Activated naive CD4-positive, alpha-beta T cell treated with anti-CD3 and anti-CD28 coated beads, Interleukin-2, amount 10 ng/mL, durations not matched to agents 7 days and 5 days (primary cell): ENCODE measurements around the gene ADGRV1.

Source experiments
- CTCF ChIA-PET: fragments of 350-600 bp; sonication (Branson Sonifier 250); formaldehyde crosslinking; loops from one replicate; lab custom pipeline; 2021; ENCODE audit warnings: antibody characterized with exemption; lab: Charles Lee
- DNase-seq: peaks from one replicate; pipeline ENCODE4 v3.0.0-alpha.2; 2020
- H3K27ac Mint-ChIP-seq: one replicate; pipeline ENCODE4 v1.8.0; 2021; ENCODE audit warnings: mild to moderate bottlenecking, moderate library complexity, mixed read lengths
- H3K27me3 Mint-ChIP-seq: one replicate; pipeline ENCODE4 v1.8.0; 2021; ENCODE audit warnings: mild to moderate bottlenecking, mixed read lengths
- H3K36me3 Mint-ChIP-seq: one replicate; pipeline ENCODE4 v1.8.0; 2021; ENCODE audit warnings: mixed read lengths
- H3K4me1 Mint-ChIP-seq: one replicate; pipeline ENCODE4 v1.8.0; 2021; ENCODE audit warnings: mixed read lengths
- H3K4me3 Mint-ChIP-seq: one replicate; pipeline ENCODE4 v1.8.0; 2021; ENCODE audit warnings: mild to moderate bottlenecking, moderate library complexity, mixed read lengths
- H3K9me3 Mint-ChIP-seq: one replicate; pipeline ENCODE4 v1.8.0; 2021; ENCODE audit warnings: mixed read lengths

ADGRV1 gene, protein sequence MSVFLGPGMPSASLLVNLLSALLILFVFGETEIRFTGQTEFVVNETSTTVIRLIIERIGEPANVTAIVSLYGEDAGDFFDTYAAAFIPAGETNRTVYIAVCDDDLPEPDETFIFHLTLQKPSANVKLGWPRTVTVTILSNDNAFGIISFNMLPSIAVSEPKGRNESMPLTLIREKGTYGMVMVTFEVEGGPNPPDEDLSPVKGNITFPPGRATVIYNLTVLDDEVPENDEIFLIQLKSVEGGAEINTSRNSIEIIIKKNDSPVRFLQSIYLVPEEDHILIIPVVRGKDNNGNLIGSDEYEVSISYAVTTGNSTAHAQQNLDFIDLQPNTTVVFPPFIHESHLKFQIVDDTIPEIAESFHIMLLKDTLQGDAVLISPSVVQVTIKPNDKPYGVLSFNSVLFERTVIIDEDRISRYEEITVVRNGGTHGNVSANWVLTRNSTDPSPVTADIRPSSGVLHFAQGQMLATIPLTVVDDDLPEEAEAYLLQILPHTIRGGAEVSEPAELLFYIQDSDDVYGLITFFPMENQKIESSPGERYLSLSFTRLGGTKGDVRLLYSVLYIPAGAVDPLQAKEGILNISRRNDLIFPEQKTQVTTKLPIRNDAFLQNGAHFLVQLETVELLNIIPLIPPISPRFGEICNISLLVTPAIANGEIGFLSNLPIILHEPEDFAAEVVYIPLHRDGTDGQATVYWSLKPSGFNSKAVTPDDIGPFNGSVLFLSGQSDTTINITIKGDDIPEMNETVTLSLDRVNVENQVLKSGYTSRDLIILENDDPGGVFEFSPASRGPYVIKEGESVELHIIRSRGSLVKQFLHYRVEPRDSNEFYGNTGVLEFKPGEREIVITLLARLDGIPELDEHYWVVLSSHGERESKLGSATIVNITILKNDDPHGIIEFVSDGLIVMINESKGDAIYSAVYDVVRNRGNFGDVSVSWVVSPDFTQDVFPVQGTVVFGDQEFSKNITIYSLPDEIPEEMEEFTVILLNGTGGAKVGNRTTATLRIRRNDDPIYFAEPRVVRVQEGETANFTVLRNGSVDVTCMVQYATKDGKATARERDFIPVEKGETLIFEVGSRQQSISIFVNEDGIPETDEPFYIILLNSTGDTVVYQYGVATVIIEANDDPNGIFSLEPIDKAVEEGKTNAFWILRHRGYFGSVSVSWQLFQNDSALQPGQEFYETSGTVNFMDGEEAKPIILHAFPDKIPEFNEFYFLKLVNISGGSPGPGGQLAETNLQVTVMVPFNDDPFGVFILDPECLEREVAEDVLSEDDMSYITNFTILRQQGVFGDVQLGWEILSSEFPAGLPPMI (N-terminal part only)

DNA sequence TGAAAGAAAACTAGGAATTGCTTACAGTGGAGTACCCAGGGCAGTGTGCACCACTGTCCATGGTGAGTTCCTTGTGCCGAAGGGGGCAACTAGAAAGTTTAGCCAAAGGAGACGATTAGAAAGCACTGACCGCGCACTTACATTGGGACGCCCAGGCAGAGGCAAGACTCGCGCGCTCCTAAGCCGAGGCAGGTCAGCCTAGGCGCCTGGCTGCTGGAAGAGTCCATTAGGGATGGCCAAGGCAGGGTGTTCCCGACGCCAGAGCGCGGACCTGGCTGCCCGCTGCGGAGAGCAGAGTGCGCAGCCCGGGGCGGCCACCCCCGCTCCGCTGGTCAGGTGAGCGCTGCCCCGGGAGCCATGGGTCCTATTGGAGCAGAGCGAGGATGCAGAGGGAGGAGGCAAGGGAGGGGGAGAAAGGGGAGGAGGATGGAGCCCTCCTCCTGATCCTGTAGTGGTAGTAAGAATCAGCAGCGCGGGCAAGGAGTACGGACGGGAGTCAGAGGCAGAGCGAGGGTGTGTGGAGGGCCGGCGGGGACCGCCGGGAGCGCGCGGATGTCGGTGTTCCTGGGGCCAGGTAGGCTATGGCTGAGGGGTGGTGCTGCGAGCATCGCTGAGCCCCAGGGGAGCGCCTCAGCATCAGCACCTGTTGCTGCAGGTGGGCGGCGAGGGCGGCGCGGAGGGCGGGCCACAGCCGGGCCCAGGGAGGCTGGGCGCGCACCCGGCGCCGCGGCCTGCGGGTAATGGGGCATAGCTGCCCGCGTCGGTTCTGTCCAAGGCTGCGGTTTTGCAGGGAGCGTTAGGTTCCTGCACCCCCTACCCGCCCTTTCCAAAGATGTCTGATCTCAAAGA lies at the start of gene ADGRV1:
Gene ADGRV1 (plus strand): TSS at position 454 of the 849 bp plus-strand sequence. CDS start 99 bp downstream, at position 553.
- Mint-ChIP-seq H3K27me3 (peaks cover 53% of the 10 kb centered on the region), H3K27ac (no peak within 1 kb of the TSS)
- DNase-seq, result no peak

DNA sequence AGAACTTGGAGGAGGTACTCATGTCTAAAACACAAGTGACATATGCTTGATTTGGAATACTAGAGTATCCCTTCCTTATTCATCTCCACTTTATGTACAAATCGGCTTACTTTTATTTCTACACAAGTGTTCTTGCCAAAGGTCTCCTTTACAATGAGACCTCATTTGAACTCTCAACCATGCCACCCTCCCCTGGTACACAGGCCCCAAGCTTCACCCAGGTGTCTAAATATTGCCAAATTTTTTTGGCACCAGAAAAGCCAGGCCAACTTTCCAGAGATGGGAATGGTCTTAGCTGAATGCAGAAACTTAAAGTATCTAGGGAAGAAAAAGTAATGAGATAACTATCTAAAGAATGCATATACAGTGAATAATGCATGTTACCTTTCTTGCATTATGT lies 48.2 kb upstream of the ADGRV1 start:
- peaks cover 9% of the 10 kb centered on the region for H3K4me1 Mint-ChIP-seq
- no peak overlapping the region for H3K4me3 Mint-ChIP-seq
- CTCF ChIA-PET, result no interaction called here
- no peak overlapping the region for H3K27ac Mint-ChIP-seq
- no peak for DNase-seq
- H3K9me3 Mint-ChIP-seq, result no peaks in the 10 kb centered on the region
- H3K27me3 Mint-ChIP-seq, result no peaks in the 10 kb centered on the region
- H3K36me3 Mint-ChIP-seq, result peaks cover 6% of the 10 kb centered on the region

More for the DNA sequence above, at the start of gene ADGRV1:
- Mint-ChIP-seq H3K4me1 (peaks cover 10% of the 10 kb centered on the region), H3K9me3 (no peaks in the 10 kb centered on the region), H3K4me3 (peak within 1 kb of the TSS; percentile 22), H3K36me3 (no peaks in the 10 kb centered on the region)
- CTCF ChIA-PET, result no interaction called here

DNA sequence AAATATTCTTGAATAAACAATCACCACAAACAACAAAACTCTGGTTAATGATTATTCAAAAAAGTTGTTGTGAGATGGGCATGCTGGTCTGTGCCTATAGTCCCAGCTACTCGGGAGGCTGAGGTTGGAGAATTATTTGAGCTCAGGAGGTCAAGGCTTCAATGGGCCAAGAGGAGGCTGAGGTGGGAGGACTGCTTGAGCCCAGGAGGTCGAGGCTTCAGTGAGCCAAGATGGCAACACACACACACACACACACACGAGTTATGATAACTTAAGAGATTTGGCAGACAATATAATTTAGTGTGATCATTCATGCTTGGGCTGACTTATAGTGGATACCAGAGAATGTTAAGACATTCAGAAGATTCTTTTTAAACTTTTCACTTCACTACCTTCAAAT lies 44.1 kb upstream of the ADGRV1 start:
- DNase-seq, result no peak
- H3K36me3 Mint-ChIP-seq, result peaks cover 20% of the 10 kb centered on the region
- H3K9me3 Mint-ChIP-seq, result no peaks in the 10 kb centered on the region
- no peak overlapping the region for H3K4me3 Mint-ChIP-seq
- no peak overlapping the region for H3K27ac Mint-ChIP-seq
- peaks cover 8% of the 10 kb centered on the region for H3K4me1 Mint-ChIP-seq
- no peaks in the 10 kb centered on the region for H3K27me3 Mint-ChIP-seq
- CTCF ChIA-PET, result no interaction called here

DNA sequence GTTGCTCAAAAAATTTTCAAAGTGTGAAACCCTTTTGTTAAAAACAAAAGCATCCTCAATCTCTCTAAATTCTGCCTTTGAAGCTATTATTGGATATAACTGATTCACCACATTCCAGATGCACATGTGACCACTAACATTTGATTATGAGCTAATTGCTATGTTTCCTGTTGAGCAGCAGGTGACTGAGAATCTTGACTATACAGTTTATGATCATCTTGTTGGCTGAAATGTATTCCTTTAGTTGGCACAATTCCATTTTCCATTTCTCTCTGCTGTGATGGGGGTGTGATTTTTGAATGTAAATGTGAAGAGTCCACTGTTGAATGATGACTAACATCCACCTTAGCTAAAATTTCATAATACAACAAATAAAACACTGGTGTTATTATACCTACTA lies 39.9 kb upstream of the ADGRV1 start:
- no peak for DNase-seq
- H3K4me3 Mint-ChIP-seq, result no peak overlapping the region
- CTCF ChIA-PET, result no interaction called here
- H3K27me3 Mint-ChIP-seq, result no peaks in the 10 kb centered on the region
- H3K27ac Mint-ChIP-seq, result no peak overlapping the region
- peaks cover 46% of the 10 kb centered on the region for H3K36me3 Mint-ChIP-seq
- H3K9me3 Mint-ChIP-seq, result no peaks in the 10 kb centered on the region
- peaks cover 8% of the 10 kb centered on the region for H3K4me1 Mint-ChIP-seq

DNA sequence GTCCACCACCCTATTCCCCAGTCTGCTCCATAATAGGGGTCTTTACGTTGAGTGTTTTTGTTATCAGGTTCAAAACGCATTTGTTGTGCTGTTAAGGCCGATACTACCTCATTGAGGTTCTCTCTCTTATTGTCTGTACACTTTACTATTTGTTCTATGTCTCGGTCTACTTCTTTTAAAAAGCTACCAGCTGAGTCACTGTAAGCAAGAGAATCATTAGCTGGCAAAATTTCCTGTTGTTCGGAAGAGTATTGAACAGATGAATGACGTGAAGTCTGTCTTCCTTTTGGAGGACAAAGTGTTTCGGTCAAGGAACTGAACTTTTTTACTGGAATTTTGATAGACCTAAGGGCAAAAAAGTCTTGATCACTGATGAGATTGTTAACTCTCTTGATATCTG lies 39.5 kb upstream of the ADGRV1 start:
- CTCF ChIA-PET, result no interaction called here
- H3K27me3 Mint-ChIP-seq, result no peaks in the 10 kb centered on the region
- H3K9me3 Mint-ChIP-seq, result no peaks in the 10 kb centered on the region
- DNase-seq, result no peak
- no peak overlapping the region for H3K4me3 Mint-ChIP-seq
- H3K27ac Mint-ChIP-seq, result no peak overlapping the region
- H3K36me3 Mint-ChIP-seq, result peaks cover 47% of the 10 kb centered on the region
- peaks cover 8% of the 10 kb centered on the region for H3K4me1 Mint-ChIP-seq

DNA sequence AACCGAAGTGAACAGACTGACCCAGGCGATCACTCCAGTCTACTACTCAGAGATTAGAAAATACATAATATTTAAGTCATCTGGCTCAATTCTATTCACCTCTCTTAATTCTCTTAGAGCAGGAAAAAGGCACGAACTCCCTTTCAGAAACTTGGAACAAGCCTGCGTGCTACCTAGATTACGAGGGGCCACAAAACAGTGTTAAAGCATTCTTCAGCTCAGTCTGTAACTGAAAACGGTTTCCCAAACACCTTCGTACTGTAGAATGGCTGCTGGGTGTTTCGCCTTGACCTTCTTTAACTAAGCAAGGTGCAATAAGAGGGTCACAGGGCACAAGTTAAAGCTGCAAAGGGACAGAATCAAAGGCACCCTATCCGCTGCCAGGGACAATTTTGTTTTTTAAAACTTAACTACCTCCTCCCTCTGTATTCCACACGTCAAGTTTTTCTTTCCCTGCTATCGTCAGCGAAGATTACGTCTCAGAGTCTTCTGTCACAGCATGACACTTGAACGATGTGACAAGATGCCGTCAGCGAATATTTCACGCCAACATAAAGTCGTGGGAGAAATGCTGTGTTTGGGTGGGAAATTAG lies 29.9 kb upstream of the ADGRV1 start:
- H3K9me3 Mint-ChIP-seq, result no peaks in the 10 kb centered on the region
- CTCF ChIA-PET, result interaction anchor here (3.0 to 3.3 kb wide), 2 partner anchors 89 to 119 kb away, joined by 12 to 53 read pairs; partner anchors contain the start of gene CETN3
- peak; percentile 43 for DNase-seq
- H3K36me3 Mint-ChIP-seq, result peaks cover 11% of the 10 kb centered on the region
- peak overlapping the region; percentile 96 for H3K27ac Mint-ChIP-seq
- H3K4me3 Mint-ChIP-seq, result peak overlapping the region; percentile 98
- H3K27me3 Mint-ChIP-seq, result peaks cover 8% of the 10 kb centered on the region
- H3K4me1 Mint-ChIP-seq, result peaks cover 27% of the 10 kb centered on the region

DNA sequence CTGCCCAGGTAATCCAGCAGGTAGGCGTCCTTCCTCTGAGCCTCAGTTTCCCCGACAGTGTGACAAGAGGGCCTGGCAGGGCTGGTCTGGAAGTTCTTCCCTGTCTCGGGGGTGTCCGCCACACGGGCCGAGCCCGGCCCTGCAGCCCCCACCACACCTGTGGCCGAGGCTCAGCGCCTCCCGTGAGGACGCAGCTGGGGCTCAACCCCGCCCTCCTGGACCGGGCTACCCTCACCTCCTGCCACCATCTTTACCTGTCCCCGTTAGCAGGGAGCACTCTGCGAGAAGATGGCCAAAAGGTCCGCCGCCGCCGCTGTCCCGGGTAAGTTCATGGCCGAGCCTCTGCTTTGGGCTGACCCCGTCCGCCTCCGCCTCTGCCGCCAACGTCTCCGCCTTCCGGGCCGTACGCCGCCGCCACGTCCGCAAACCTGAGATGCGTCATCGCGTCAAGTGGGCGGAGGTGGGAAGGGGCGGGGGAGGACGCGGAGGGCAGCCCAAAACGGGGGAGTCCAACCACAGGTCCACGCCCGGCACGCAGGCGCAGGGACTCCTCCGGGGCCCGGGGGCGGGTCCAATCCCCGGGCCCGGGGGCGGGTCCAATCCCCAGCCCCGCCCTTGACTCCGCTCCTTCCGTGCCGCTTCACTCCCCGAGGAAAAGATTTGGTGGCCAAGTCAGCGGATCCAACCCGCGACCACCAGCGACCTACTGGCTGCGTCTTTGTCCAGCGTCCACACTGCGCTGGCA lies 29.2 kb upstream of the ADGRV1 start, which contains the start of gene LYSMD3:
Gene LYSMD3 (minus strand): TSS at position 391 of the 745 bp plus-strand sequence. CDS start 4,295 bp downstream, outside the sequence.
- H3K9me3 Mint-ChIP-seq, result no peaks in the 10 kb centered on the region
- peaks cover 10% of the 10 kb centered on the region for H3K36me3 Mint-ChIP-seq
- peak; percentile 98 for DNase-seq
- peaks cover 27% of the 10 kb centered on the region for H3K4me1 Mint-ChIP-seq
- CTCF ChIA-PET, result interaction anchor here (0.9 to 3.3 kb wide), 6 partner anchors 52 to 119 kb away, joined by 3 to 53 read pairs (median 5); partner anchors contain the start of genes CETN3, MBLAC2 and POLR3G
- H3K27ac Mint-ChIP-seq, result peak within 1 kb of the TSS; percentile 96
- H3K4me3 Mint-ChIP-seq, result peak within 1 kb of the TSS; percentile 98
- peaks cover 11% of the 10 kb centered on the region for H3K27me3 Mint-ChIP-seq

DNA sequence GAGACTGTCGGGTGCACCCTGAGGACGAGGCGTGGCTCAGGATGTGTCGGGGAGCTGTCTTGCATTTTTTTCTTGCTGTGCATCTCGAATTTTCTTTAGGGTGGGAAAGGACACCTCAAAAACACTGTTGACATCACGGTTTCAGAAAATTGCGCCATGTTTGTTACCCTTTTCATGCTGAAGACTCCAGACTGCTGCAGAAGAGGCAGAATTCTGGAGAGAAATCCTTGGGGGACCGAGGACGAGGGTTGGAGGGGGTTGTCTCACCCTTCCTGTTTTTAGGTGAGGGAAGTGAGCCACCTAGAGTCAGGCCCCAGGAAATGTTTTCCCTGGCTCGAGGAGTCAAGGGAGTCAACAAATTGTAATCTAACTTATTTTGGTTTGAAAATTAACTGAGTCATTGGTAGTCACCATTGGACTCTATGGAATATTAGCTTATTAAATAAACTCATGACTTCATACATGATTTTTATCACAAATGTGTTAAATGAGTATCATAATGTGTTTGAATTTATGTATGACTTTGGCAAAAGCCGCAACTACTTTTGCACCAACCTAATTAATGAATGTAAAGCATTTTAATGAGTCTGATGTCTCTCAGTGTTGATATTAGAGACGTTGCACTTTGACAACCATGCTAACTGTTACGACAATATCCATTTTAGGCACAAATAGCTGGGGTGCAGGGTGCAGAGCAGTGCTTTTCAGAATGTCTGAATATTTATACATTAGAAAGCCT lies 28.5 kb upstream of the ADGRV1 start:
- no peaks in the 10 kb centered on the region for H3K9me3 Mint-ChIP-seq
- H3K4me1 Mint-ChIP-seq, result peaks cover 25% of the 10 kb centered on the region
- DNase-seq, result peak; percentile 69
- H3K4me3 Mint-ChIP-seq, result peak overlapping the region; percentile 98
- CTCF ChIA-PET, result interaction anchor here (0.6 to 3.3 kb wide), 10 partner anchors 11 to 120 kb away, joined by 3 to 53 read pairs (median 4); partner anchors contain the start of genes CETN3, MBLAC2 and POLR3G
- H3K36me3 Mint-ChIP-seq, result peaks cover 8% of the 10 kb centered on the region
- peaks cover 11% of the 10 kb centered on the region for H3K27me3 Mint-ChIP-seq
- peak overlapping the region; percentile 96 for H3K27ac Mint-ChIP-seq

DNA sequence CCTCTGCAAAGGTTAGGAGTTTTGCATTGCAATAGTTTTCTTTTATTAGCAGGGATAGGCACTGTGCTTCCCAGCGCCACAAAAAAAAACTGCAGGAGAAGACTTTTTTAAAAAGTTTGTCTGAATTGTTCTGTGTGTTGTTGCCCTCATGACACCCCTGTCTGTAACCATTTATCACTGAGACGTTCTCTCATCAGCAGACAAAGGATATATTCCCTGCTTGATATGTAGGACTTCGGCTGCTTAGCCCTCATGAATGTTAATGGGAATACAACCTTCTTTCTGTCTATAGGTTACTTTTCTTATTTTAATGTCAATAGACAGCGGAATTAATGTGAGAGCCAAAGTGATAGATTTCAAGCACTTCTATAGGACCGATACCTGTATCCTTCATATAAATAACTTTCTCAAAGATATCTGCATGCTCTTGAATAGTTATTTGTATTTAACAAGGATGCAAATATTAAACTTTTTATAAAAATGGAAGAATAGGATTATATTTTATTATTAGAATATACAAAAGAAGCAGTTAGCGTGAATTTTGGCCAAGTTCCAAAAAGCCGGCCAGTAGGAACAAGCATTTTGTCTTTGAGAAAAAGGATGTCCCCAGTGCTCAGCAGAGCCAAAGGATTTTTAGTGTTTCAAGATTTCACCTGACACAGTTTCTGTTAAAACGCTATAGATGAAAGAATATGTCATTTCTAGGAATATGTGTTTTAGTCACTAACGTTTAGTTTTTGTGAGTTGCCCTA lies 27.7 kb upstream of the ADGRV1 start:
- no peaks in the 10 kb centered on the region for H3K9me3 Mint-ChIP-seq
- DNase-seq, result no peak
- CTCF ChIA-PET, result interaction anchor here (0.6 to 3.3 kb wide), 8 partner anchors 10 to 91 kb away, joined by 3 to 53 read pairs (median 4); partner anchors contain the start of genes MBLAC2 and POLR3G
- H3K4me3 Mint-ChIP-seq, result no peak overlapping the region
- no peak overlapping the region for H3K27ac Mint-ChIP-seq
- H3K36me3 Mint-ChIP-seq, result peaks cover 7% of the 10 kb centered on the region
- H3K27me3 Mint-ChIP-seq, result peaks cover 16% of the 10 kb centered on the region
- H3K4me1 Mint-ChIP-seq, result peaks cover 25% of the 10 kb centered on the region

DNA sequence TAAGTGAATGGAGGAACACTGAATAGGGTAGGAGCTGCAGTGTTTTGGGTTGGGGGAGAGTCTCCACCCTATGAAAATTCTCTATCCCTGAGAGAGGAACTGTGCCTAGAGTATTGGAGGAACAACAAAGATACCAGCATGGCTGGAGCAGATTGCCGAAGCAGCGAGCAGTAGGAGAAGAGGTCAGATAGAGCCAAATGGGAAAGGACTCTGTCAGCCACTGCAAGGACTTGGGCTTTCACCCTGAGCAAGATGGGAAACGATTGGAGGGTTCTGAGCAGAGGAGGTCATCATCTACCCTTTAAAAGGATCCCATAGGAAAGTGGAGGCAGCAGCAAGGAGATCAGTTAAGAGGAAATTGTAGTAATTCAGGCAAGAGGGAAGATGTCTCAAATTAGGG lies 24.8 kb upstream of the ADGRV1 start:
- Mint-ChIP-seq H3K27me3 (peaks cover 20% of the 10 kb centered on the region), H3K9me3 (no peaks in the 10 kb centered on the region), H3K27ac (no peak overlapping the region), H3K4me3 (no peak overlapping the region), H3K4me1 (peaks cover 4% of the 10 kb centered on the region), H3K36me3 (no peaks in the 10 kb centered on the region)
- no peak for DNase-seq
- CTCF ChIA-PET, result no interaction called here

DNA sequence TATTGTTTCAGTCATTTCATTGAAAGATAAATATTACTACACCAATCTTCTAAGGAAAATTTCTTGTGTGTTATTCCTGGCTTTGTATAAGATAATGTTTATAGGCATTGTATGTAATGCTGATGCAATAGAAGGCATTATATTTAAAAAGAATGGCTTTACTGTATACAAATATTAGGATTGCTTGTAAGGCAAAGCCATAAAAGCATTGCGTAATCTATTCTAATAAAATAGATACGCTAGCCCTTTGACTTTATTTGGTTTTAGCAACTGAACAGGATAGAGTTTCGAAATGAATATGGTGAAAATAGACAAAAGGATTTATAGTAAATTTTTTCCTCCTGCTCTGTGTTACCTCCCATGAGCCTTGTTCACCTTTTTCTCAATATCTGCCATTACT lies 23.7 kb upstream of the ADGRV1 start:
- Mint-ChIP-seq H3K9me3 (no peaks in the 10 kb centered on the region), H3K4me3 (no peak overlapping the region), H3K36me3 (no peaks in the 10 kb centered on the region), H3K4me1 (peaks cover 1% of the 10 kb centered on the region), H3K27me3 (peaks cover 24% of the 10 kb centered on the region), H3K27ac (no peak overlapping the region)
- CTCF ChIA-PET, result no interaction called here
- no peak for DNase-seq
